WTC11 (cell line): ENCODE data around the gene MCF2L2. TPM values are rescaled to one million over a fixed set of nuclear protein-coding genes. Genes with fewer than 3 reads are reported as not detected.

Experiments used
- ATAC-seq: fragments of 200-7000 bp; cut with Tn5 transposase; 2 replicates; pipeline ENCODE4 v1.10.0; 2021; ENCODE audit warnings: mild to moderate bottlenecking, moderate library complexity
- CTCF ChIA-PET: fragments of 300-600 bp; sonication (Branson Sonifier 250); formaldehyde crosslinking; loops from one replicate; lab custom pipeline; 2021; ENCODE audit warnings: antibody characterized with exemption; lab: Charles Lee
- POLR2A ChIA-PET: fragments of 350-600 bp; sonication (Branson Sonifier 250); formaldehyde crosslinking; loops from one replicate; lab custom pipeline; 2021; ENCODE audit warnings: antibody characterized with exemption; lab: Charles Lee
- DNase-seq: peaks from one replicate; pipeline ENCODE4 v3.0.0; 2021; ENCODE audit warnings: low spot score
- H3K27ac Mint-ChIP-seq: 2 replicates; pipeline ENCODE4 v1.8.0; 2021; ENCODE audit warnings: mixed read lengths
- H3K27me3 Mint-ChIP-seq: 2 replicates; pipeline ENCODE4 v1.8.0; 2021; ENCODE audit warnings: low read depth, mild to moderate bottlenecking, moderate library complexity, mixed read lengths
- H3K36me3 Mint-ChIP-seq: 2 replicates; pipeline ENCODE4 v1.8.0; 2021; ENCODE audit warnings: mixed read lengths
- H3K4me1 Mint-ChIP-seq: 2 replicates; pipeline ENCODE4 v1.8.0; 2022; ENCODE audit warnings: mixed read lengths
- H3K4me3 Mint-ChIP-seq: 2 replicates; pipeline ENCODE4 v1.8.0; 2021; ENCODE audit warnings: mild to moderate bottlenecking, moderate library complexity, mixed read lengths
- H3K9me3 Mint-ChIP-seq: 2 replicates; pipeline ENCODE4 v1.8.0; 2021; ENCODE audit warnings: mixed read lengths
- ATF1 ChIP-seq: sonication (generic); formaldehyde crosslinking; IDR thresholded peaks from 2 replicates; pipeline ENCODE4 v1.8.1; 2023; ENCODE audit warnings: mild to moderate bottlenecking, moderate library complexity, missing genetic modification reagents
- CBFB ChIP-seq: sonication (generic); formaldehyde crosslinking; IDR thresholded peaks from 2 replicates; pipeline ENCODE4 v1.8.1; 2022; ENCODE audit warnings: mild to moderate bottlenecking, low read depth, missing genetic modification reagents
- CREM ChIP-seq: sonication (generic); formaldehyde crosslinking; IDR thresholded peaks from 2 replicates; pipeline ENCODE4 v1.8.1; 2022; ENCODE audit warnings: mild to moderate bottlenecking, missing genetic modification reagents, moderate library complexity
- ELF4 ChIP-seq: sonication (generic); formaldehyde crosslinking; IDR thresholded peaks from 2 replicates; pipeline ENCODE4 v1.8.1; 2022; ENCODE audit warnings: low read depth, mild to moderate bottlenecking, moderate library complexity, missing genetic modification reagents
- FOXK1 ChIP-seq: sonication (generic); formaldehyde crosslinking; IDR thresholded peaks from 2 replicates; pipeline ENCODE4 v1.8.0; 2022; ENCODE audit warnings: mild to moderate bottlenecking, moderate library complexity, missing genetic modification reagents
- FOXP1 ChIP-seq: sonication (generic); formaldehyde crosslinking; IDR thresholded peaks from 2 replicates; pipeline ENCODE4 v1.8.0; 2022; ENCODE audit warnings: missing genetic modification reagents, mild to moderate bottlenecking, moderate library complexity, borderline replicate concordance
- GTF2I ChIP-seq: fragments of 250-450 bp; sonication (Bioruptor Pico); conservative IDR thresholded peaks from 2 replicates; pipeline ENCODE4 v1.4.0; 2021; ENCODE audit warnings: mild to moderate bottlenecking
- JAZF1 ChIP-seq: fragments of 250-450 bp; sonication (Bioruptor Pico); IDR thresholded peaks from 2 replicates; pipeline ENCODE4 v1.9.0; 2021; ENCODE audit warnings: moderate library complexity, mild to moderate bottlenecking, inconsistent platforms
- JUN ChIP-seq: sonication (generic); formaldehyde crosslinking; IDR thresholded peaks from 2 replicates; pipeline ENCODE4 v1.8.0; 2023; ENCODE audit warnings: mild to moderate bottlenecking, missing genetic modification reagents
- NFYB ChIP-seq: sonication (generic); formaldehyde crosslinking; conservative IDR thresholded peaks from 2 replicates; pipeline ENCODE4 v1.8.0; 2022; ENCODE audit warnings: low read depth, missing genetic modification reagents
- NR3C1 ChIP-seq: sonication (generic); formaldehyde crosslinking; conservative IDR thresholded peaks from 2 replicates; pipeline ENCODE4 v1.8.1; 2023; ENCODE audit warnings: low read depth, mild to moderate bottlenecking, missing genetic modification reagents
- PRRX2 ChIP-seq: fragments of 250-450 bp; sonication (Bioruptor Pico); IDR thresholded peaks from 2 replicates; pipeline ENCODE4 v1.8.0; 2021; ENCODE audit warnings: mild to moderate bottlenecking
- ZNF219 ChIP-seq: sonication (generic); formaldehyde crosslinking; IDR thresholded peaks from 2 replicates; pipeline ENCODE4 v1.8.0; 2023; ENCODE audit warnings: missing genetic modification reagents, mild to moderate bottlenecking, borderline replicate concordance
- total RNA-seq: library from RNA; stranded (reverse); gene quantifications from 3 replicates; pipeline ENCODE4 v1.2.3, GENCODE V29; 2021
- TF ChIP-seq, protein P1 (sequence below): sonication (generic); formaldehyde crosslinking; IDR thresholded peaks from 2 replicates; pipeline ENCODE4 v1.8.0; 2023; ENCODE audit warnings: missing genetic modification reagents
- TF ChIP-seq, protein P2 (sequence below): fragments of 250-450 bp; sonication (Bioruptor Pico); IDR thresholded peaks from 2 replicates; pipeline ENCODE4 v1.9.0; 2021; ENCODE audit warnings: mild to moderate bottlenecking, borderline replicate concordance
- TF ChIP-seq, protein P3 (sequence below): sonication (generic); formaldehyde crosslinking; IDR thresholded peaks from 2 replicates; pipeline ENCODE4 v1.8.0; 2022; ENCODE audit warnings: mild to moderate bottlenecking, missing genetic modification reagents
- TF ChIP-seq, protein P4 (sequence below): sonication (generic); formaldehyde crosslinking; IDR thresholded peaks from 2 replicates; pipeline ENCODE4 v1.8.1; 2022; ENCODE audit warnings: mild to moderate bottlenecking, moderate library complexity, missing genetic modification reagents
- TF ChIP-seq, protein P5 (sequence below): fragments of 250-450 bp; sonication (Bioruptor Pico); IDR thresholded peaks from 2 replicates; pipeline ENCODE4 v1.9.0; 2021; ENCODE audit warnings: moderate library complexity, mild to moderate bottlenecking, inconsistent platforms, borderline replicate concordance
- TF ChIP-seq, protein P6 (sequence below): sonication (generic); formaldehyde crosslinking; IDR thresholded peaks from 2 replicates; pipeline ENCODE4 v1.8.0; 2022; ENCODE audit warnings: mild to moderate bottlenecking, missing genetic modification reagents
- TF ChIP-seq, protein P7 (sequence below): sonication (generic); formaldehyde crosslinking; IDR thresholded peaks from 2 replicates; pipeline ENCODE4 v1.8.1; 2023; ENCODE audit warnings: mild to moderate bottlenecking, missing genetic modification reagents, moderate library complexity
- TF ChIP-seq, protein P8 (sequence below): fragments of 250-450 bp; sonication (Bioruptor Pico); IDR thresholded peaks from 2 replicates; pipeline ENCODE4 v1.8.0; 2021; ENCODE audit warnings: mild to moderate bottlenecking

Gene MCF2L2
- total RNA-seq, 1 experiment from 2014 or later = 7.5 TPM

DNA sequence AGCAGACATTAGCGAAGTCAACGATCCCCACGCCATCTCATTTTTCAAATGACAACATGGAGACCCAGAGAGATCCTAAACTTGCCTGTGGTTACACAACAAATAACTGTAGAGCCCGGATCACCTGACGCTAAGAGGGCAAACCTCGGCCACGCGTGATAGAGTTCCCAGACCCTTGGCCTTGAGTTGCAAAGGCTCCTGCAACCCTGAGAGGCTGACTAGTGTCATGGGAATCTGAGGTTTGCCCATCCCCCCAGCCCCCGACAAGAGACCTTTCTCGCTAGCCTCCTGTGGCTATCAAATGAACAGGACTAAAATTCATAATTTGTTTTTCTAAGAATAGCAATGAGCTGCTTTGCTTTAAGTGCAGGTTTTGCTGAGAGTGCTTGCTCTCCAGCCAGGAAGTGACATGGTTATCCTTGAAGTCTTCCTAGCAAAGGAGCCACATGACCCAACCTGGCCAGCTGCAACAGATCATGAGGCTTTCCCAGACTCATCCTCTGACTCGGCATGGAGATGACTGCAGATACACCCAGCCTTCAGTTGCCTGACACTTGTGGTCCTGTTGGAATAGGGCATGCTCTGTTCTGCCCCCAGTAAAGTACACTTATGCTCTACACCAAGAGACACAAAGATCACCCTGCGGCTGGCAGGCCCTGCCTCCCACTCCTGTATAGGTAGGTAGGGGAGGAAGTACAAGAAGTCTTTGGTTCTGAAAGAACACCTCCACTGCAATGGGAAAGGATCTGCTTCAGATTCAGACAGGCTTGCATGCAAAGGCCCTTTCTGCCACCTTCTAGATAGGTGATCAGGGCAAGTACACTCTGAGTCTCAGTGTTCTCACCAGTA lies 36.0 kb downstream of the MCF2L2 start:
- no peaks in the 10 kb centered on the region for H3K9me3 Mint-ChIP-seq
- no peak overlapping the region for H3K27ac Mint-ChIP-seq
- no peaks in the 10 kb centered on the region for H3K27me3 Mint-ChIP-seq
- peaks cover 36% of the 10 kb centered on the region for H3K4me1 Mint-ChIP-seq
- ATAC-seq (peak; percentile 22; the same call in 1 of the 2 replicates), DNase-seq (no peak)
- no peaks in the 10 kb centered on the region for H3K36me3 Mint-ChIP-seq
- CTCF ChIA-PET = no interaction called here
- POLR2A ChIA-PET = no interaction called here
- TF ChIP-seq, protein P1, sequence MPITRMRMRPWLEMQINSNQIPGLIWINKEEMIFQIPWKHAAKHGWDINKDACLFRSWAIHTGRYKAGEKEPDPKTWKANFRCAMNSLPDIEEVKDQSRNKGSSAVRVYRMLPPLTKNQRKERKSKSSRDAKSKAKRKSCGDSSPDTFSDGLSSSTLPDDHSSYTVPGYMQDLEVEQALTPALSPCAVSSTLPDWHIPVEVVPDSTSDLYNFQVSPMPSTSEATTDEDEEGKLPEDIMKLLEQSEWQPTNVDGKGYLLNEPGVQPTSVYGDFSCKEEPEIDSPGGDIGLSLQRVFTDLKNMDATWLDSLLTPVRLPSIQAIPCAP (CRISPR knock-in tag) = no peak
- TF ChIP-seq, protein P2, sequence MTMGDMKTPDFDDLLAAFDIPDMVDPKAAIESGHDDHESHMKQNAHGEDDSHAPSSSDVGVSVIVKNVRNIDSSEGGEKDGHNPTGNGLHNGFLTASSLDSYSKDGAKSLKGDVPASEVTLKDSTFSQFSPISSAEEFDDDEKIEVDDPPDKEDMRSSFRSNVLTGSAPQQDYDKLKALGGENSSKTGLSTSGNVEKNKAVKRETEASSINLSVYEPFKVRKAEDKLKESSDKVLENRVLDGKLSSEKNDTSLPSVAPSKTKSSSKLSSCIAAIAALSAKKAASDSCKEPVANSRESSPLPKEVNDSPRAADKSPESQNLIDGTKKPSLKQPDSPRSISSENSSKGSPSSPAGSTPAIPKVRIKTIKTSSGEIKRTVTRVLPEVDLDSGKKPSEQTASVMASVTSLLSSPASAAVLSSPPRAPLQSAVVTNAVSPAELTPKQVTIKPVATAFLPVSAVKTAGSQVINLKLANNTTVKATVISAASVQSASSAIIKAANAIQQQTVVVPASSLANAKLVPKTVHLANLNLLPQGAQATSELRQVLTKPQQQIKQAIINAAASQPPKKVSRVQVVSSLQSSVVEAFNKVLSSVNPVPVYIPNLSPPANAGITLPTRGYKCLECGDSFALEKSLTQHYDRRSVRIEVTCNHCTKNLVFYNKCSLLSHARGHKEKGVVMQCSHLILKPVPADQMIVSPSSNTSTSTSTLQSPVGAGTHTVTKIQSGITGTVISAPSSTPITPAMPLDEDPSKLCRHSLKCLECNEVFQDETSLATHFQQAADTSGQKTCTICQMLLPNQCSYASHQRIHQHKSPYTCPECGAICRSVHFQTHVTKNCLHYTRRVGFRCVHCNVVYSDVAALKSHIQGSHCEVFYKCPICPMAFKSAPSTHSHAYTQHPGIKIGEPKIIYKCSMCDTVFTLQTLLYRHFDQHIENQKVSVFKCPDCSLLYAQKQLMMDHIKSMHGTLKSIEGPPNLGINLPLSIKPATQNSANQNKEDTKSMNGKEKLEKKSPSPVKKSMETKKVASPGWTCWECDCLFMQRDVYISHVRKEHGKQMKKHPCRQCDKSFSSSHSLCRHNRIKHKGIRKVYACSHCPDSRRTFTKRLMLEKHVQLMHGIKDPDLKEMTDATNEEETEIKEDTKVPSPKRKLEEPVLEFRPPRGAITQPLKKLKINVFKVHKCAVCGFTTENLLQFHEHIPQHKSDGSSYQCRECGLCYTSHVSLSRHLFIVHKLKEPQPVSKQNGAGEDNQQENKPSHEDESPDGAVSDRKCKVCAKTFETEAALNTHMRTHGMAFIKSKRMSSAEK (CRISPR knock-in tag) = no peak
- TF ChIP-seq, protein P3, sequence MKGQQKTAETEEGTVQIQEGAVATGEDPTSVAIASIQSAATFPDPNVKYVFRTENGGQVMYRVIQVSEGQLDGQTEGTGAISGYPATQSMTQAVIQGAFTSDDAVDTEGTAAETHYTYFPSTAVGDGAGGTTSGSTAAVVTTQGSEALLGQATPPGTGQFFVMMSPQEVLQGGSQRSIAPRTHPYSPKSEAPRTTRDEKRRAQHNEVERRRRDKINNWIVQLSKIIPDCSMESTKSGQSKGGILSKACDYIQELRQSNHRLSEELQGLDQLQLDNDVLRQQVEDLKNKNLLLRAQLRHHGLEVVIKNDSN = no peak
- TF ChIP-seq FOXK1 (CRISPR knock-in tag) = no peak
- TF ChIP-seq CBFB (CRISPR knock-in tag) = no peak
- no peak for TF ChIP-seq ZNF219 (CRISPR knock-in tag)
- no peak for TF ChIP-seq ELF4 (CRISPR knock-in tag)
- TF ChIP-seq GTF2I = no peak
- TF ChIP-seq, protein P4, sequence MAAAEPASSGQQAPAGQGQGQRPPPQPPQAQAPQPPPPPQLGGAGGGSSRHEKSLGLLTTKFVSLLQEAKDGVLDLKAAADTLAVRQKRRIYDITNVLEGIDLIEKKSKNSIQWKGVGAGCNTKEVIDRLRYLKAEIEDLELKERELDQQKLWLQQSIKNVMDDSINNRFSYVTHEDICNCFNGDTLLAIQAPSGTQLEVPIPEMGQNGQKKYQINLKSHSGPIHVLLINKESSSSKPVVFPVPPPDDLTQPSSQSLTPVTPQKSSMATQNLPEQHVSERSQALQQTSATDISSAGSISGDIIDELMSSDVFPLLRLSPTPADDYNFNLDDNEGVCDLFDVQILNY (CRISPR knock-in tag) = no peak
- TF ChIP-seq, protein P5, sequence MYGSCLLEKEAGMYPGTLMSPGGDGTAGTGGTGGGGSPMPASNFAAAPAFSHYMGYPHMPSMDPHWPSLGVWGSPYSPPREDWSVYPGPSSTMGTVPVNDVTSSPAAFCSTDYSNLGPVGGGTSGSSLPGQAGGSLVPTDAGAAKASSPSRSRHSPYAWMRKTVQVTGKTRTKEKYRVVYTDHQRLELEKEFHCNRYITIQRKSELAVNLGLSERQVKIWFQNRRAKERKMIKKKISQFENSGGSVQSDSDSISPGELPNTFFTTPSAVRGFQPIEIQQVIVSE = no peak
- TF ChIP-seq JUN (CRISPR knock-in tag) = no peak
- no peak for TF ChIP-seq FOXP1 (CRISPR knock-in tag)
- TF ChIP-seq NFYB (CRISPR knock-in tag) = no peak
- TF ChIP-seq CREM (CRISPR knock-in tag) = no peak
- TF ChIP-seq JAZF1 = no peak
- TF ChIP-seq, all 79 proteins: peak for 0
- no peak overlapping the region for H3K4me3 Mint-ChIP-seq

DNA sequence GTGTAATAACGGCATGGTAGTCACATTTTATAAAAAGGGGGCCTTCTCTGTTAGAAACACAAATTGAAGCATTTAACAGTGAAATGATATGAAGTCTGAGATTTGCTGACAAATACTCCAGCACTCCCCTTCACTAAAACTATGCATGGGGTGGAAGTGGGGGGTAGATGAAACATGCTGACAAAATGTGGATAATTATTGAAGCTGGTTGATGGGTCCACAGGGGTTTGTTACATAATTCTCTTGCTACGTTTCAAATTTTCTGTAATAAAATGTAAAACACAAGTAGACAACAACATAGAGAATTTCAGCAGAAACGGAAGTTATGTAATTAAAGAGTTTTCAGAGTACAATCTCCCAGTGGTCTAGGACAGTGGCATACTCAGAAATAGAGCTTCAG lies 37.0 kb downstream of the MCF2L2 start:
- H3K27ac Mint-ChIP-seq = no peak overlapping the region
- H3K27me3 Mint-ChIP-seq = no peaks in the 10 kb centered on the region
- no peaks in the 10 kb centered on the region for H3K9me3 Mint-ChIP-seq
- ChIA-PET POLR2A (no interaction called here), CTCF (no interaction called here)
- no peak for ATAC-seq
- H3K36me3 Mint-ChIP-seq = no peaks in the 10 kb centered on the region
- peaks cover 36% of the 10 kb centered on the region for H3K4me1 Mint-ChIP-seq
- H3K4me3 Mint-ChIP-seq = no peak overlapping the region
- no peak for DNase-seq
- TF ChIP-seq, protein P6, sequence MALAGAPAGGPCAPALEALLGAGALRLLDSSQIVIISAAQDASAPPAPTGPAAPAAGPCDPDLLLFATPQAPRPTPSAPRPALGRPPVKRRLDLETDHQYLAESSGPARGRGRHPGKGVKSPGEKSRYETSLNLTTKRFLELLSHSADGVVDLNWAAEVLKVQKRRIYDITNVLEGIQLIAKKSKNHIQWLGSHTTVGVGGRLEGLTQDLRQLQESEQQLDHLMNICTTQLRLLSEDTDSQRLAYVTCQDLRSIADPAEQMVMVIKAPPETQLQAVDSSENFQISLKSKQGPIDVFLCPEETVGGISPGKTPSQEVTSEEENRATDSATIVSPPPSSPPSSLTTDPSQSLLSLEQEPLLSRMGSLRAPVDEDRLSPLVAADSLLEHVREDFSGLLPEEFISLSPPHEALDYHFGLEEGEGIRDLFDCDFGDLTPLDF (CRISPR knock-in tag) = no peak
- TF ChIP-seq ATF1 (CRISPR knock-in tag) (no peak), ZNF219 (CRISPR knock-in tag) (no peak), PRRX2 (CRISPR knock-in tag) (no peak), NR3C1 (CRISPR knock-in tag) (no peak)
- TF ChIP-seq, protein P7, sequence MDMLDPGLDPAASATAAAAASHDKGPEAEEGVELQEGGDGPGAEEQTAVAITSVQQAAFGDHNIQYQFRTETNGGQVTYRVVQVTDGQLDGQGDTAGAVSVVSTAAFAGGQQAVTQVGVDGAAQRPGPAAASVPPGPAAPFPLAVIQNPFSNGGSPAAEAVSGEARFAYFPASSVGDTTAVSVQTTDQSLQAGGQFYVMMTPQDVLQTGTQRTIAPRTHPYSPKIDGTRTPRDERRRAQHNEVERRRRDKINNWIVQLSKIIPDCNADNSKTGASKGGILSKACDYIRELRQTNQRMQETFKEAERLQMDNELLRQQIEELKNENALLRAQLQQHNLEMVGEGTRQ (CRISPR knock-in tag) = no peak
- TF ChIP-seq, protein P1 (CRISPR knock-in tag) = no peak
- TF ChIP-seq, protein P8, sequence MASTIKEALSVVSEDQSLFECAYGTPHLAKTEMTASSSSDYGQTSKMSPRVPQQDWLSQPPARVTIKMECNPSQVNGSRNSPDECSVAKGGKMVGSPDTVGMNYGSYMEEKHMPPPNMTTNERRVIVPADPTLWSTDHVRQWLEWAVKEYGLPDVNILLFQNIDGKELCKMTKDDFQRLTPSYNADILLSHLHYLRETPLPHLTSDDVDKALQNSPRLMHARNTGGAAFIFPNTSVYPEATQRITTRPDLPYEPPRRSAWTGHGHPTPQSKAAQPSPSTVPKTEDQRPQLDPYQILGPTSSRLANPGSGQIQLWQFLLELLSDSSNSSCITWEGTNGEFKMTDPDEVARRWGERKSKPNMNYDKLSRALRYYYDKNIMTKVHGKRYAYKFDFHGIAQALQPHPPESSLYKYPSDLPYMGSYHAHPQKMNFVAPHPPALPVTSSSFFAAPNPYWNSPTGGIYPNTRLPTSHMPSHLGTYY (CRISPR knock-in tag) = no peak
